GM12878 (cell line): ENCODE results near the gene MAP7. TPM values are rescaled to one million over a fixed set of nuclear protein-coding genes. Genes with fewer than 3 reads are reported as not detected.

Experiments used
- ATAC-seq: fragments of 200-7000 bp; cut with Tn5 transposase; 3 replicates; pipeline ENCODE4 v1.9.1; 2020; ENCODE audit warnings: mild to moderate bottlenecking, moderate library complexity
- BruUV-seq: library from RNA; stranded (reverse); fragments of 400-500 nt; replicated peaks from 2 replicates; lab custom pipeline; 2021; lab: Mats Ljungman, UMichigan
- CTCF ChIA-PET: fragments of 300-600 bp; sonication (Branson Sonifier 250); formaldehyde crosslinking; extraction: SDS; loops from one replicate; lab custom pipeline; 2021; ENCODE audit warnings: inconsistent platforms; lab: Yijun Ruan, JAX
- POLR2A ChIA-PET: fragments of 350-600 bp; formaldehyde crosslinking; extraction: SDS; loops from one replicate; lab custom pipeline; 2021; ENCODE audit warnings: inconsistent platforms; lab: Charles Lee
- RAD21 ChIA-PET: fragments of 300-600 bp; sonication (Branson Sonifier 250); formaldehyde crosslinking; loops from one replicate; lab custom pipeline; 2023; ENCODE audit warnings: antibody characterized with exemption; ENCODE audit not compliant: unreplicated experiment; lab: Charles Lee
- SMC1A ChIA-PET: fragments of 300-600 bp; sonication (Branson Sonifier 250); formaldehyde crosslinking; loops from one replicate; lab custom pipeline; 2023; ENCODE audit not compliant: unreplicated experiment, uncharacterized antibody; lab: Charles Lee
- DNase-seq: peaks from one replicate; pipeline ENCODE4 v3.0.0-alpha.2; 2011; ENCODE audit warnings: low read depth, low spot score
- FAIRE-seq: peaks from 3 replicates; lab custom pipeline; 2011; peaks lifted over from hg19 to GRCh38; lab: Jason Lieb, UNC
- H2AFZ ChIP-seq: 2 replicates; pipeline ENCODE4 v1.6.0; 2011; ENCODE audit warnings: low read depth, low read length, control low read depth; ENCODE audit not compliant: control insufficient read depth
- H3K27ac ChIP-seq: 2 replicates; pipeline ENCODE4 v1.5.1; 2011; ENCODE audit warnings: control low read depth; ENCODE audit not compliant: control insufficient read depth, insufficient read depth
- H3K27me3 ChIP-seq, 2 experiments: replicated peaks in 1 of 2; 2 replicates each; pipeline versions ENCODE4 v1.6.0 to v1.6.1; 2011; ENCODE audit warnings: low read length in 1 of 2; ENCODE audit not compliant: control insufficient read depth in 2 of 2, insufficient read depth in 2 of 2
- H3K36me3 ChIP-seq, 2 experiments: 2 replicates each; pipeline ENCODE4 v1.5.1; 2011; ENCODE audit warnings: low read length in 1 of 2; ENCODE audit not compliant: control insufficient read depth in 2 of 2, insufficient read depth in 2 of 2
- H3K4me1 ChIP-seq: 2 replicates; pipeline ENCODE4 v1.6.1; 2011; ENCODE audit warnings: mild to moderate bottlenecking, low read length, moderate library complexity, mixed read lengths; ENCODE audit not compliant: control insufficient read depth, insufficient read depth
- H3K4me2 ChIP-seq: 2 replicates; pipeline ENCODE4 v1.6.0; 2011; ENCODE audit warnings: control low read depth; ENCODE audit not compliant: control insufficient read depth, insufficient read depth
- H3K4me3 ChIP-seq: fragments of 200-600 bp; sonication (generic); 2 replicates; pipeline ENCODE4 v1.5.1; 2016
- H3K79me2 ChIP-seq: 2 replicates; pipeline ENCODE4 v1.6.0; 2011; ENCODE audit warnings: low read length; ENCODE audit not compliant: control insufficient read depth, insufficient read depth
- H3K9ac ChIP-seq: 2 replicates; pipeline ENCODE4 v1.8.0; 2011; ENCODE audit warnings: low read length, control low read depth, mixed read lengths; ENCODE audit not compliant: control insufficient read depth, insufficient read depth
- H3K9me3 ChIP-seq: replicated peaks from 3 replicates; pipeline ENCODE4 v1.5.1; 2011; ENCODE audit warnings: mild to moderate bottlenecking, low read length; ENCODE audit not compliant: control insufficient read depth, insufficient read depth
- H4K20me1 ChIP-seq: 2 replicates; pipeline ENCODE4 v1.6.0; 2011; ENCODE audit not compliant: control insufficient read depth, insufficient read depth
- GABPA ChIP-seq: IDR thresholded peaks from 2 replicates; pipeline ENCODE4 v1.6.1; 2014; ENCODE audit warnings: antibody characterized with exemption, low read depth, mild to moderate bottlenecking, inconsistent platforms
- HDAC2 ChIP-seq: fragments of 200-600 bp; sonication (generic); IDR thresholded peaks from 2 replicates; pipeline ENCODE4 v1.6.1; 2017
- IRF3 ChIP-seq: fragments of 450-650 bp; IDR thresholded peaks from 2 replicates; pipeline ENCODE4 v1.6.1; 2014; ENCODE audit warnings: mild to moderate bottlenecking
- IRF4 ChIP-seq: IDR thresholded peaks from 2 replicates; pipeline ENCODE4 v1.6.1; 2011; ENCODE audit warnings: low read depth, low read length
- JUND ChIP-seq: IDR thresholded peaks from 2 replicates; pipeline ENCODE4 v1.6.1; 2012; ENCODE audit warnings: low read depth, mild to moderate bottlenecking, low read length, improper control_type of control experiment, moderate library complexity
- NFXL1 ChIP-seq: fragments of 450-650 bp; IDR thresholded peaks from 2 replicates; pipeline ENCODE4 v1.6.1; 2017; ENCODE audit warnings: antibody characterized with exemption, mild to moderate bottlenecking, borderline replicate concordance
- PAX5 ChIP-seq: IDR thresholded peaks from 2 replicates; pipeline ENCODE4 v1.6.1; 2011; ENCODE audit warnings: low read depth, low read length, borderline replicate concordance
- PML ChIP-seq: IDR thresholded peaks from 2 replicates; pipeline ENCODE4 v1.6.1; 2012; ENCODE audit warnings: low read length, inconsistent platforms
- POLR2AphosphoS2 ChIP-seq: IDR thresholded peaks from 2 replicates; pipeline ENCODE4 v1.6.1; 2011; ENCODE audit warnings: low read depth, mild to moderate bottlenecking, low read length, improper control_type of control experiment, moderate library complexity
- RELA ChIP-seq: fragments of 450-650 bp; IDR thresholded peaks from 2 replicates; pipeline ENCODE4 v1.8.0; 2014; ENCODE audit warnings: borderline replicate concordance; ENCODE audit not compliant: partially characterized antibody
- SUZ12 ChIP-seq: fragments of 200-600 bp; sonication (generic); IDR thresholded peaks from one replicate; pipeline ENCODE4 v1.6.1; 2018; ENCODE audit warnings: antibody characterized with exemption, mild to moderate bottlenecking; ENCODE audit not compliant: unreplicated experiment
- ZBED1 ChIP-seq: IDR thresholded peaks from 2 replicates; pipeline ENCODE4 v1.6.1; 2016; ENCODE audit warnings: borderline replicate concordance
- WGBS: methylation state at CpG from one replicate; pipeline ENCODE4 v1.1.6; 2016; ENCODE audit warnings: low lambda C conversion rate; ENCODE audit not compliant: insufficient replicate concordance, insufficient coverage; ENCODE audit errors: missing lambda C conversion rate; 5-methylcytosine and 5-hydroxymethylcytosine counted together
- in situ Hi-C: fragments of 300-500 bp; cut with MboI; formaldehyde crosslinking; loops from 9 replicates; pipeline ENCODE4 v1.14.3; 2018; ENCODE audit warnings: mixed read lengths
- intact Hi-C: fragments of 100-400 bp; cut with micrococcal nuclease; formaldehyde crosslinking; loops from one replicate; pipeline ENCODE4 v1.14.2; 2022; ENCODE audit not compliant: unreplicated experiment
- polyA plus RNA-seq, 11 experiments: library from polyadenylated mRNA; depleted of rRNA in 4 of 11; unstranded in 6 of 11; stranded (reverse) in 5 of 11; fragments of >200 nt; fragmentation: Nextera tagmentation in 4 of 11; fragmentation: Illumina TruSeq in 1 of 11; extraction: Ambion mirVana in 4 of 11; extraction: Trizol in 1 of 11; gene quantifications; 1 replicate in 1 of 11; 2 replicates in 10 of 11; pipeline versions ENCODE4 v1.2.1 to v1.2.3, GENCODE V29; 2011 to 2016; ENCODE audit warnings: inconsistent platforms in 2 of 11, missing spikeins in 2 of 11, low read depth in 1 of 11
- total RNA-seq, 4 experiments: library from RNA; depleted of rRNA in 3 of 4; stranded (reverse); fragments of >200 nt in 3 of 4; fragmentation: Illumina TruSeq in 1 of 4; extraction: Trizol in 1 of 4; gene quantifications; 2 replicates each; pipeline versions ENCODE4 v1.2.1 to v1.2.3, GENCODE V29; 2013 to 2021

MAP7 gene
- total and polyA plus RNA-seq, 10 of the 15 experiments (the other 5 are each of a cell fraction or from before 2014, with no cell fraction given) = 0.04 to 0.17 (median 0.08) TPM; not detected in 2

DNA sequence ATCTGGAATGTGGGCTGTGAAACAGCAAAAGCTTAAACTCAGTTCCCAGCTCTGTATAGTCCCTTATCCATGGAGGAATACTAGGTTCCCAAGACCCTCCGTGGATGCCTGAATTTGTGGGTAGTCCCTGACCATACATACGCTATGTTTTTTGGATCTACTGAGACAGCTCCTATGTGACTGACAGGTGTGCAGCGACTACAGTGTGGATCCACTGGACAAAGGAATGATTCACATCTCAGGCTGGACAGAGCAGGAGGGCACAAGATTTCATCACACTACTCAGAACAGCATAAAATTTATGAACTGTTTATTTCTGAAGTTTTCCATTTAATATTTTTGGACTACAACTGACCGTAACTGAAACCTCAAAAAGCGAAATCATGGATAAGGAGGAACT lies 125.3 kb downstream of the MAP7 start:
- intact Hi-C loops = no loop called here
- in situ Hi-C loops = no loop called here
- no peaks in the 10 kb centered on the region for H3K9me3 ChIP-seq
- ChIA-PET CTCF (no interaction called here), RAD21 (no interaction called here), SMC1A (interaction anchor here (0.6 kb wide), 1 partner anchor 13 kb away, joined by 4 read pairs; no protein-coding TSS in a partner anchor), POLR2A (no interaction called here)
- no peak overlapping the region for H3K4me2 ChIP-seq
- no peak overlapping the region for H3K27ac ChIP-seq
- TF ChIP-seq JUND (no peak), SUZ12 (no peak), ZBED1 (no peak), PML (no peak), GABPA (no peak), NFXL1 (no peak), IRF3 (no peak), POLR2AphosphoS2 (no peak)
- H3K4me1 ChIP-seq = no peaks in the 10 kb centered on the region
- H3K27me3 ChIP-seq = no peaks in the 10 kb centered on the region
- BruUV-seq = no TSS peak
- DNase-seq = no peak
- FAIRE-seq = no peak
- H3K36me3 ChIP-seq = no peaks in the 10 kb centered on the region
- H4K20me1 ChIP-seq = no peaks in the 10 kb centered on the region
- H3K4me3 ChIP-seq = no peak overlapping the region
- H3K79me2 ChIP-seq = no peaks in the 10 kb centered on the region
- WGBS = 47% methylated on average over 5 of the region's 5 CpGs
- no peak for ATAC-seq
- no peak overlapping the region for H3K9ac ChIP-seq
- H2AFZ ChIP-seq = no peak overlapping the region

GRCh38 chr6:136424450-136424849 lies 125.8 kb downstream of the MAP7 start:
- Histone ChIP-seq H3K4me3 (no peak overlapping the region), H3K27ac (no peak overlapping the region), H3K9me3 (no peaks in the 10 kb centered on the region), H3K4me1 (no peaks in the 10 kb centered on the region), H2AFZ (no peak overlapping the region), H3K36me3 (no peaks in the 10 kb centered on the region), H3K79me2 (no peaks in the 10 kb centered on the region), H4K20me1 (no peaks in the 10 kb centered on the region), H3K9ac (no peak overlapping the region), H3K27me3 (no peaks in the 10 kb centered on the region), H3K4me2 (no peak overlapping the region)
- ChIA-PET POLR2A (no interaction called here), RAD21 (no interaction called here), CTCF (no interaction called here), SMC1A (no interaction called here)
- FAIRE-seq = no peak
- BruUV-seq = no TSS peak
- in situ Hi-C loops (no loop called here), intact Hi-C loops (no loop called here)
- TF ChIP-seq IRF4 = no peak
- TF ChIP-seq PAX5 = no peak
- TF ChIP-seq HDAC2 = no peak
- no peak for TF ChIP-seq SUZ12
- no peak for TF ChIP-seq RELA
- ATAC-seq = no peak
- WGBS = 0% methylated on average over 3 of the region's 3 CpGs
- no peak for DNase-seq
